ENCODE measurements around the gene CIROP. TPM values are rescaled to one million over a fixed set of nuclear protein-coding genes. Genes with fewer than 3 reads are reported as not detected.

The CIROP gene
- total RNA-seq, 1 donor, result not detected

Other genes starting within 250 kb of the CIROP start
- gene LRP10, start 233.2 kb downstream of the CIROP start, total RNA-seq, result 46.7 TPM
- gene REM2, start 221.8 kb downstream of the CIROP start, total RNA-seq, result 2.1 TPM
- gene RBM23, start 185.8 kb downstream of the CIROP start, total RNA-seq, result 122 TPM
- 8.2 TPM for gene PRMT5, start 175.6 kb downstream of the CIROP start, total RNA-seq
- gene HAUS4, start 147.9 kb downstream of the CIROP start, total RNA-seq, result 41.2 TPM
- 0.21 TPM for gene AJUBA, start 122.4 kb downstream of the CIROP start, total RNA-seq
- 6.9 TPM for gene C14orf93, start 94.8 kb downstream of the CIROP start, total RNA-seq
- gene PSMB5, start 70.1 kb downstream of the CIROP start, total RNA-seq, result 13.2 TPM
- gene PSMB11, start 62.8 kb downstream of the CIROP start, total RNA-seq, result not detected
- 0.63 TPM for gene CDH24, start 47.5 kb downstream of the CIROP start, total RNA-seq
- gene ACIN1, start 9.9 kb downstream of the CIROP start, total RNA-seq, result 123 TPM
- 5.2 TPM for gene C14orf119, start 9.5 kb downstream of the CIROP start, total RNA-seq
- 0.21 TPM for gene CEBPE, start 14.3 kb upstream of the CIROP start, total RNA-seq
- 0.21 TPM for gene SLC7A8, start 78.7 kb upstream of the CIROP start, total RNA-seq
- gene RNF212B, start 132.9 kb upstream of the CIROP start, total RNA-seq, result 0.10 TPM
- 1.5 TPM for gene HOMEZ, start 181.1 kb upstream of the CIROP start, total RNA-seq
- 12.5 TPM for gene PPP1R3E, start 197.9 kb upstream of the CIROP start, total RNA-seq
- 3.4 TPM for gene BCL2L2, start 201.8 kb upstream of the CIROP start, total RNA-seq
- gene PABPN1, start 216.5 kb upstream of the CIROP start, total RNA-seq, result 51.0 TPM
- 5.6 TPM for gene SLC22A17, start 247.9 kb upstream of the CIROP start, total RNA-seq